PC-9 (cell line): Measurements from ENCODE around the gene CCDC146. TPM values are rescaled to one million over a fixed set of nuclear protein-coding genes. Genes with fewer than 3 reads are reported as not detected.
"Not testable (repeated sequence)": the region's sequence is repeated elsewhere in the genome, so short reads cannot be mapped to it uniquely, and the experiment has no call there.

Experiments
- BruUV-seq: library from RNA; stranded (reverse); fragments of 400-500 nt; replicated peaks from 2 replicates; lab custom pipeline; 2021; lab: Mats Ljungman, UMichigan
- CTCF ChIA-PET: fragments of 300-600 bp; sonication (Branson Sonifier 250); formaldehyde crosslinking; loops from one replicate; lab custom pipeline; 2022; ENCODE audit warnings: antibody characterized with exemption; lab: Charles Lee
- POLR2A ChIA-PET: fragments of 300-600 bp; sonication (Branson Sonifier 250); formaldehyde crosslinking; loops from one replicate; lab custom pipeline; 2022; ENCODE audit warnings: antibody characterized with exemption; ENCODE audit not compliant: unreplicated experiment; lab: Charles Lee
- DNase-seq, 2 experiments: peaks; one replicate each; pipeline versions ENCODE4 v3.0.0 to v3.0.0-alpha.2; 2015 to 2022; ENCODE audit warnings: mixed read lengths in 1 of 2
- H2AFZ ChIP-seq: fragments of 200-600 bp; sonication (generic); 2 replicates; pipeline ENCODE4 v1.8.1; 2017; ENCODE audit warnings: antibody characterized with exemption
- H3F3A ChIP-seq: fragments of 200-600 bp; sonication (generic); 2 replicates; pipeline ENCODE4 v1.8.1; 2017; ENCODE audit warnings: antibody characterized with exemption, mild to moderate bottlenecking, low read depth; ENCODE audit not compliant: insufficient read depth
- H3K27ac ChIP-seq: fragments of 200-600 bp; sonication (generic); 2 replicates; pipeline ENCODE4 v1.6.1; 2016; ENCODE audit warnings: mixed run types
- H3K27me3 ChIP-seq: fragments of 200-600 bp; sonication (generic); 2 replicates; pipeline ENCODE4 v1.6.1; 2016; ENCODE audit warnings: low read depth, mixed run types; ENCODE audit not compliant: insufficient read depth
- H3K36me3 ChIP-seq: fragments of 200-600 bp; sonication (generic); 2 replicates; pipeline ENCODE4 v1.6.1; 2016; ENCODE audit warnings: low read depth, mixed run types
- H3K4me1 ChIP-seq: fragments of 200-600 bp; sonication (generic); replicated peaks from 2 replicates; pipeline ENCODE4 v1.6.1; 2016; ENCODE audit warnings: mixed run types; ENCODE audit not compliant: insufficient read depth
- H3K4me2 ChIP-seq: fragments of 200-600 bp; sonication (generic); 2 replicates; pipeline ENCODE4 v1.6.1; 2017; ENCODE audit warnings: mixed run types
- H3K4me3 ChIP-seq: fragments of 200-600 bp; sonication (generic); 2 replicates; pipeline ENCODE4 v1.6.1; 2016; ENCODE audit warnings: mixed run types
- H3K79me2 ChIP-seq: fragments of 200-600 bp; sonication (generic); 2 replicates; pipeline ENCODE4 v1.6.1; 2017; ENCODE audit warnings: low read depth, mixed run types
- H3K9me2 ChIP-seq: fragments of 200-600 bp; sonication (generic); 2 replicates; pipeline ENCODE4 v1.8.1; 2017; ENCODE audit warnings: mild to moderate bottlenecking; ENCODE audit not compliant: insufficient read depth
- H3K9me3 ChIP-seq: fragments of 200-600 bp; sonication (generic); 2 replicates; pipeline ENCODE4 v1.8.1; 2016; ENCODE audit warnings: low read depth; ENCODE audit not compliant: insufficient read depth
- H4K20me1 ChIP-seq: fragments of 200-600 bp; sonication (generic); 2 replicates; pipeline ENCODE4 v1.8.1; 2017; ENCODE audit not compliant: insufficient read depth
- intact Hi-C: fragments of 100-400 bp; cut with micrococcal nuclease; formaldehyde crosslinking; loops from one replicate; pipeline ENCODE4 v1.10.0; 2022; ENCODE audit not compliant: unreplicated experiment
- total RNA-seq: library from RNA; stranded (reverse); gene quantifications from 2 replicates; pipeline ENCODE4 v1.2.3, GENCODE V29; 2021

CCDC146 gene
- total RNA-seq, 1 experiment from 2014 or later: 15.9 TPM

DNA sequence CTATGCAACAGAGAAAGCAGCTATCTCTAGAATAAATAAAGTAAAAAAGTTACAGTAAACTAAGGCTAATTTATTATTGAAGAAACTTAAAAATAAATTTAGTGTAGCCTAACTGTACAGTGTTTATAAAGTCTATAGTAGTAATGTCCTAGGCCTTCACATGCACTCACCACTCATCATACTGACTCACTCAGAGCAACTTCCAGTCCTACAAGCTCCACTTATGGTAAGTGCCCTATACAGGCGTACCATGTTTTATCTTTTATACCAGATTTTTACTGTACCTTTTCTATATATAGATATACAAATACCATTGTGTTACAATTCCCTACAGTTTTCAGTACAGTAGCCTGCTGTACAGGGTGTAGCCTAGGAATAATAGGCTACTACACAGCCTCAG, 40.2 kb upstream of the CCDC146 start:
- H3K27me3 ChIP-seq, H3K9me3 ChIP-seq, intact Hi-C loops, H3K9me2 ChIP-seq, CTCF ChIA-PET, POLR2A ChIA-PET, H4K20me1 ChIP-seq, H3F3A ChIP-seq, DNase-seq, H3K27ac ChIP-seq, H3K79me2 ChIP-seq, H3K36me3 ChIP-seq, BruUV-seq, H3K4me3 ChIP-seq, H3K4me2 ChIP-seq, H3K4me1 ChIP-seq, H2AFZ ChIP-seq: not testable (repeated sequence)

DNA sequence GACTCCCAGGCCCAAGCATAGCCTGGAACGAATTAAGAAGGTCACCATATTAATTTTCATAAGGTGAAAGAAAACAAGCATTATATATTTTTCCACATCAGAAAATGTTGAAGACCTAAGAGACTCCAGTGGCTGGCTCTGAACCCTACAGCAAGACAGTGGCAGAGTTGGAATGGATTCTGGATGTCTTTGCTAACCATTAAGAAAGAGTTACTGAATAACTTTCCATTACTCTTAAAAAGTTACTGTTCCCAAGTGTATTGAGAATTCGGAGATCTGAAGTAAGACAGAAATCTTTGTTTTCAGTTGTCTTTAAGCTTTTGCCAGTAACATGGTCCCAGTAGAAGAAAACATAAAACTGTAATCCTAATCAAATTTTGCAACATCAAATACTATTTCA, 30.1 kb upstream of the CCDC146 start:
- BruUV-seq, H3K9me2 ChIP-seq, H3K36me3 ChIP-seq, intact Hi-C loops, H3K27ac ChIP-seq, H3K4me1 ChIP-seq, POLR2A ChIA-PET, H3K9me3 ChIP-seq, H3K4me2 ChIP-seq, H2AFZ ChIP-seq, DNase-seq, H3K27me3 ChIP-seq, H4K20me1 ChIP-seq, CTCF ChIA-PET, H3K4me3 ChIP-seq, H3K79me2 ChIP-seq, H3F3A ChIP-seq: not testable (repeated sequence)

- POLR2A ChIA-PET, H3F3A ChIP-seq, H3K9me2 ChIP-seq, intact Hi-C loops, BruUV-seq, H3K9me3 ChIP-seq, H3K4me1 ChIP-seq, H3K27ac ChIP-seq, H2AFZ ChIP-seq, DNase-seq, H3K4me2 ChIP-seq, H3K36me3 ChIP-seq, H3K79me2 ChIP-seq, H3K4me3 ChIP-seq, CTCF ChIA-PET, H4K20me1 ChIP-seq, H3K27me3 ChIP-seq: not testable (repeated sequence)
These were observed 21.9 kb upstream of the CCDC146 start for GRCh38 chr7:77100501-77100900.

DNA sequence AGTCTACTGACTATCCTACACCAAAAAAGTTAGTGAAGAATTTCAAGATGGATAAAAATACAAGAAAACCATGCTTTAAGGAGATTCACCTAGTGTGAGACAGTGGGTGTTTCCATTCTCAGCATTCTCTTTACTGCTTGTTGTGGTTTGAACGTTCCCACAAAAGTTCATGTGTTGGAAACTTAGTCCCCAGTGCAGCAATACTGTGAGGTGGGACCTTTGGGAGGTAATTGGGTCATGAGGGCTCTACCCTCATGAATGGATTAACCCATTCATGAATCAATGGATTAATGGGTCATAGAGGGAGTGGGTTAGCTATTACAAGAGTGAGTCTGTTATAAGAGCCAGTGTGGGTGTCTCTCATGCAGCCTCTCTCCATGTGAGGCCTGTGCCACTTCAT, 21.2 kb upstream of the CCDC146 start:
- H3F3A ChIP-seq, CTCF ChIA-PET, H4K20me1 ChIP-seq, H2AFZ ChIP-seq, H3K4me2 ChIP-seq, intact Hi-C loops, H3K9me3 ChIP-seq, H3K27ac ChIP-seq, H3K4me1 ChIP-seq, H3K79me2 ChIP-seq, H3K36me3 ChIP-seq, H3K27me3 ChIP-seq, H3K4me3 ChIP-seq, POLR2A ChIA-PET, DNase-seq, BruUV-seq, H3K9me2 ChIP-seq: not testable (repeated sequence)

GRCh38 chr7:77102671-77103070, 19.7 kb upstream of the CCDC146 start:
- H3K4me1 ChIP-seq: not testable (repeated sequence)

DNA sequence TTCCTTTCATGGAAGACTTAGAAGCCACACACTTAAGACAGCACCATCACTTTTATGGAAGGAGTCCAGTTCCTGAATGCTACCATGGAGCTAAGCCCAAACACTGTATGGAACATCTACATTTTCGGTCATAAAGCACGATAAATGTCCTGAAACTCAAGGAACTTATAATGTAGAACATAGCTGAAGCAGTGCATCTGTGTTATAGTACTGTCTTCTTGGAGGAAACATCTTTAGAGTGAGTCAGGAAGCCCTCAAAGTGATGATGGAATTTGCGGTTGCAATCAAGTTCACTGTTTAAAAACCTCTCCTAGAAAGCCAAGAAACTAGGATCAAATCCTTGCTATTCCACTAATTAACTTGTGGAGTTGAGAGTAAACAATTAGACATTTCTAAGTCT, 16.5 kb upstream of the CCDC146 start:
- H3K79me2 ChIP-seq, POLR2A ChIA-PET, H3K4me3 ChIP-seq, intact Hi-C loops, H3K4me2 ChIP-seq, DNase-seq, H3K27me3 ChIP-seq, H4K20me1 ChIP-seq, H3K9me3 ChIP-seq, H3K9me2 ChIP-seq, H3K4me1 ChIP-seq, H3K36me3 ChIP-seq, CTCF ChIA-PET, H3K27ac ChIP-seq, H3F3A ChIP-seq, H2AFZ ChIP-seq, BruUV-seq: not testable (repeated sequence)

More at GRCh38 chr7:77102671-77103070, 19.7 kb upstream of the CCDC146 start:
- CTCF ChIA-PET, H3K27me3 ChIP-seq, H2AFZ ChIP-seq, H3K36me3 ChIP-seq, H3K9me3 ChIP-seq, H4K20me1 ChIP-seq, H3K27ac ChIP-seq, BruUV-seq, H3K9me2 ChIP-seq, POLR2A ChIA-PET, intact Hi-C loops, H3K79me2 ChIP-seq, H3K4me2 ChIP-seq, H3F3A ChIP-seq, H3K4me3 ChIP-seq, DNase-seq: not testable (repeated sequence)

DNA sequence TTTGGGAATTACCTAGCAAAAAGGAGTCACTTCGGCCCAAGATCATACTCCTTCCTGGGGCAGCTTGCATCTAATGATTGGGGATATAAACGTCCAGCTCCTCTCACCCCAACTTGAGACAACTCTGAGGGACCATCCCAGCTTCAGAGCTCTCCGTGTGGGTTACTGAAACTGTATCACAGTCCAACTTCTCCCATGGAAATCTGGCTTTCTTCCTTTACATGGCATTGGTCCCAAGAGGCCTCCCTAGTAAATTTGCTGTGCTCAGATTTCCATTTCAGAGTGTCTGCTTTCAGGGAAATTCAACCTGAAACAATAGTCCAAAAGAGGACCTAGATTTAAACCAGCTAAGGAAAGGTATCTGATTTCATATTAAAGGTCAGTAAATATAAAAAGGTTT, 14.8 kb upstream of the CCDC146 start:
- H3K36me3 ChIP-seq, H3K27ac ChIP-seq, H3K4me2 ChIP-seq, H3F3A ChIP-seq, H3K9me3 ChIP-seq, H2AFZ ChIP-seq, H3K4me1 ChIP-seq, H3K4me3 ChIP-seq, H3K79me2 ChIP-seq, H3K27me3 ChIP-seq, DNase-seq, intact Hi-C loops, H3K9me2 ChIP-seq, H4K20me1 ChIP-seq, BruUV-seq, CTCF ChIA-PET: not testable (repeated sequence)
- POLR2A ChIA-PET: interaction anchor here (0.7 kb wide), 1 partner anchor 29 kb away, joined by 3 read pairs; no protein-coding TSS in a partner anchor
